ENCODE measurements around the gene FCRL5. TPM values are rescaled to one million over a fixed set of nuclear protein-coding genes. Genes with fewer than 3 reads are reported as not detected.
A peak's percentile ranks its signal among the peaks of the same experiment; 100 is the strongest.

Gene FCRL5
- total and polyA plus RNA-seq, 9 of the 15 experiments (the other 6 are each of a cell fraction or from before 2014, with no cell fraction given) = not detected

- no peak overlapping the region for H3K4me3 ChIP-seq
- no peak overlapping the region for H3K27ac ChIP-seq (ENCODE audit: extremely low read depth, low read depth, low read length)
- ChIA-PET CTCF (ENCODE audit: low intra/inter-chr PET ratio) (no interaction called here), POLR2A (interaction anchor here (0.7 to 0.8 kb wide), 2 partner anchors 324 to 326 kb away, joined by 3 to 4 read pairs; no protein-coding TSS in a partner anchor)
- peaks cover 0 to 26% of the 10 kb centered on the region in 2 experiments; a peak in 2 of 5 replicates for H3K27me3 ChIP-seq (ENCODE audit: control insufficient read depth in 2 of 2, insufficient read depth in 2 of 2, low read length in 2 of 2)
- intact Hi-C loops (cut with micrococcal nuclease) = no loop called here
- no peak for FAIRE-seq
- no peak overlapping the region for H2AFZ ChIP-seq (ENCODE audit: low read depth, low read length)
- BruUV-seq (replicated peaks) = no TSS peak
- no peak for DNase-seq (ENCODE audit: extremely low read depth in 1 of 4, low spot score in 3 of 4)
- no peak overlapping the region for H3K9ac ChIP-seq (ENCODE audit: insufficient read depth in 1 of 2, low read depth in 2 of 2, low read length in 2 of 2)
- 3% methylated on average over 3 of the region's 3 CpGs for WGBS (ENCODE audit: insufficient coverage, low coverage, missing lambda C conversion rate)
- H3K4me2 ChIP-seq (ENCODE audit: insufficient read depth, low read length) = no peak overlapping the region
- H3K9me3 ChIP-seq (replicated peaks; ENCODE audit: control insufficient read depth, insufficient read depth, low read depth, low read length) = no peaks in the 10 kb centered on the region
- no peaks in the 10 kb centered on the region for H3K79me2 ChIP-seq (ENCODE audit: control insufficient read depth, insufficient read depth, low read length)
- in situ Hi-C loops (cut with MboI) = no loop called here
- H3K9me1 ChIP-seq (ENCODE audit: control insufficient read depth, insufficient read depth, low read length) = no peaks in the 10 kb centered on the region
- TF ChIP-seq ZNF184 (CRISPR knock-in tag; IDR thresholded peaks at IDR 0.05) (no peak), PRMT5 (CRISPR knock-in tag; IDR thresholded peaks at IDR 0.05) (no peak), ZNF280A (IDR thresholded peaks at IDR 0.05; ENCODE audit: low read depth, partially characterized antibody) (no peak), SPI1 (IDR thresholded peaks at IDR 0.05; ENCODE audit: borderline replicate concordance, low read depth, low read length) (peak; percentile 99), KLF1 (tag; IDR thresholded peaks at IDR 0.05) (no peak), RAD21 (CRISPR knock-in tag; conservative IDR thresholded peaks at IDR 0.05 in 1 of 2, IDR thresholded peaks at IDR 0.05 in 1 of 2) (no peak), ZNF431 (CRISPR knock-in tag; IDR thresholded peaks at IDR 0.05) (no peak), RAD51 (IDR thresholded peaks at IDR 0.05; ENCODE audit: borderline replicate concordance, low read depth) (no peak), MEIS2 (IDR thresholded peaks at IDR 0.05; ENCODE audit: partially characterized antibody) (peak; percentile 23), ZBTB33 (CRISPR knock-in tag; IDR thresholded peaks at IDR 0.05) (no peak)
- TF ChIP-seq, protein P1, sequence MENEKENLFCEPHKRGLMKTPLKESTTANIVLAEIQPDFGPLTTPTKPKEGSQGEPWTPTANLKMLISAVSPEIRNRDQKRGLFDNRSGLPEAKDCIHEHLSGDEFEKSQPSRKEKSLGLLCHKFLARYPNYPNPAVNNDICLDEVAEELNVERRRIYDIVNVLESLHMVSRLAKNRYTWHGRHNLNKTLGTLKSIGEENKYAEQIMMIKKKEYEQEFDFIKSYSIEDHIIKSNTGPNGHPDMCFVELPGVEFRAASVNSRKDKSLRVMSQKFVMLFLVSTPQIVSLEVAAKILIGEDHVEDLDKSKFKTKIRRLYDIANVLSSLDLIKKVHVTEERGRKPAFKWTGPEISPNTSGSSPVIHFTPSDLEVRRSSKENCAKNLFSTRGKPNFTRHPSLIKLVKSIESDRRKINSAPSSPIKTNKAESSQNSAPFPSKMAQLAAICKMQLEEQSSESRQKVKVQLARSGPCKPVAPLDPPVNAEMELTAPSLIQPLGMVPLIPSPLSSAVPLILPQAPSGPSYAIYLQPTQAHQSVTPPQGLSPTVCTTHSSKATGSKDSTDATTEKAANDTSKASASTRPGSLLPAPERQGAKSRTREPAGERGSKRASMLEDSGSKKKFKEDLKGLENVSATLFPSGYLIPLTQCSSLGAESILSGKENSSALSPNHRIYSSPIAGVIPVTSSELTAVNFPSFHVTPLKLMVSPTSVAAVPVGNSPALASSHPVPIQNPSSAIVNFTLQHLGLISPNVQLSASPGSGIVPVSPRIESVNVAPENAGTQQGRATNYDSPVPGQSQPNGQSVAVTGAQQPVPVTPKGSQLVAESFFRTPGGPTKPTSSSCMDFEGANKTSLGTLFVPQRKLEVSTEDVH (IDR thresholded peaks at IDR 0.05; ENCODE audit: low read depth, partially characterized antibody) = no peak
- no peaks in the 10 kb centered on the region; a peak in 1 of 5 replicates for H3K4me1 ChIP-seq (replicated peaks in 1 of 2; ENCODE audit: control insufficient read depth in 2 of 2, insufficient read depth in 2 of 2, low read length in 2 of 2)
- no peaks in the 10 kb centered on the region for H4K20me1 ChIP-seq (replicated peaks; ENCODE audit: control insufficient read depth, insufficient read depth, low read length)
- no peaks in the 10 kb centered on the region for H3K36me3 ChIP-seq (ENCODE audit: control insufficient read depth, insufficient read depth, low read length)
- no peak for ATAC-seq
Measured at GRCh38 chr1:157512036-157512969, 40.0 kb downstream of the FCRL5 start.

All from K562 (cell line).